Stimulated activated CD4-positive, alpha-beta T cell treated with anti-CD3 and anti-CD28 coated beads, Interleukin-15, amount 100 ng/mL, for 1 hour (primary cell): ENCODE results near the gene SEC22C.
A peak's percentile ranks its signal among the peaks of the same experiment; 100 is the strongest.

Experiments used
- DNase-seq, 2 donors: peaks; one replicate each; pipeline ENCODE4 v3.0.0-alpha.2; 2020; ENCODE audit warnings: low read depth in 1 of 2, low spot score in 1 of 2

The SEC22C gene

DNA sequence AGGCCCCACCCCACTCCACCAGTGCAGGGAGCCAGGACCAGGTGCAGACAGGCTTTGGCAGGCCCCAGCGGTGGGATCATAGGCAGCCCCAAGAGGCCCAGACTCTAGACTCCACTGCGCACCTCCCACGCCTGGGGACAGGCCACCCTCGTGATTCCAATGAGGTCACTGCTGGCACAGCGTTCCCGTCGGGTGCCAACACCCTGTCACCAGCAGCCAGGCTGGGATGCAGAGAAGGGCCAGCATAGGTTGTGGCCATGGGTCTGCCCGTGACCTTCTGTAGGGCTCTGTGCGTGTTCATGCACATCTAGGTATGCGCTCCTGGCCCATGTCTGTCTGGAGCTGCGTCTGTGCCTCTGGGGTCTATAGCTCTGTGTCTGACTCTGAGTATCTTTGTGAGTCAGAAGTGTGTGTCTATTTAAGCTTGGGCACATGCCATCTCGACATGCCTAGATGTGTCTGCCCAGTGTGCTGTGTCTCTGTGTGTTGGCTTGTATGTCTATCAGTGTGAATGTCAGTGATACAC lies 66.3 kb downstream of the SEC22C start:
- DNase-seq, result no peak

DNA sequence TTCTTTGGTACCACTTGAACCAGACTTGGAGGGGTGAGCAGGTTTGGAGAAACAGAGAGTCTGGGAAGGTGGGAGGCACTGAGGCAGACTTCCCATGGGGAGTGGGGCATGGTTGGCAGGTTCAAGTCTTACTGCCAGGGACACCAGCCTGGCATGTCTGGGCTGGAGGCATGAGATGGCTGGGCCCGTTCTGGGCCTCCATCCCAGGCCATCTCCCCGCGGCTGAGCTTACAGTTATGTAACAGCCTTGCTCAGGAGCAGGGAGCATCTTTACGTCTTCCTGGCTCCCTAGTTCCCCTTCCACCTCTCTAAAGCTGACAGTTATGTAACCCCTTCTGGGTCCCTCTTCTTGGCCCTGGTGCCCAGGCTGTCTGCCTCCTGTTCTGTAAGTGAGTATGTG lies 66.9 kb downstream of the SEC22C start:
- no peak for DNase-seq

DNA sequence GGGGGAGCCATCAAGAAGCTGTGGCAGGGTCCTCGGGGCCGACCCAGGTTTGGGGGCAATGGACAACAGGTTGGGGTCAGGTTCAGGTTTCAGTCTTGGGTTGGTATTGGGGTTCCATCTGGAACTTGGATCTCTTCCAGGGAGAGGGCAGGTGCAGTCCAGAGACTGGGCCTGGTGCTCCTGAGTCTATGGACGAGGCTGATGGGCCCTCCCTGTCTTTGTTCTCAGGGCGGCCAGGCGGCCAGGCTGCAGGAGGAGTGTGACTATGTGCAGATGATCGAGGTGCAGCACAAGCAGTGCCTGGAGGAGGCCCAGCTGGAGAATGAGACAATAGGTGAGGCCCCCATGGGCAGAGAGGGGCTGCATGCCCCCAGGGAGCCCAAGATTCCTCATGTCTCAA lies 68.2 kb downstream of the SEC22C start:
- no peak for DNase-seq

DNA sequence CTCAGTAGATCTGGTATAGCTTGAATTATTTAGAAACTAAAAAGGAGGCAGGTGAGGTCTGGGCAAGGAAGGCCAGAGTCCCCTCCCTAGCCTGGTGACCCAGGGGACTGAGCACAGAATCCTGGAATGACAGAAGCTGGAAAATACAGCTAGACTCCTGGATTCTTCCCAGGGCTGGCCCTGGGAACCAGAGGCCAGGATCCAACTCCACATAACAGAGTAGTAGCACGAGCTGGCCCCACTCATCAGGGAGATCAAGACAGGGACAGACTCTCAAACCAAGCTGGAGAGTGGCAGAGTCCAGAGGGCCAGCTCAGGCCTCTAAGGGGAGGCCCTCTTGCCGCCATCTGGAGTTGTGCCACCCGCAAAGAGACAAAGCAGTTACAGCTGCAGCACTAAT lies 68.6 kb downstream of the SEC22C start:
- DNase-seq, result no peak

DNA sequence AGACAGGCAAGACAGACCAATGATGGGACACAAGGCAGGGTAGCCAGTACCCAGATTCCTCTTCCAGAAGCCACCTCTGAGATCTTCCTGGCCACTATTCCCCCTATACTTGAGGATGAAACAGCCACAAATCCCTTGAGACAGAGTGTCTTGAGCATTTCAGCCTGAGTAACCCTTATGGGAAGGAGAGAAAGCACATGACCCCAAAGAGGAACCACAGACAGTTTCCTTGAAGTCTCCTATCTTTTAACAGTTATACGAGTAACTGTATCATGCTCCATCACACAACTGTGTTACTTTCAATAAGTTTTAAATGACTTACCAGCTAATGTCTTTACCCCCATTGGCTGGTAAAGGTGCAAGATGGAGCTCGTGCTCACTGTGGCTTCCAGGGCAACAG lies 70.0 kb downstream of the SEC22C start:
- no peak for DNase-seq

DNA sequence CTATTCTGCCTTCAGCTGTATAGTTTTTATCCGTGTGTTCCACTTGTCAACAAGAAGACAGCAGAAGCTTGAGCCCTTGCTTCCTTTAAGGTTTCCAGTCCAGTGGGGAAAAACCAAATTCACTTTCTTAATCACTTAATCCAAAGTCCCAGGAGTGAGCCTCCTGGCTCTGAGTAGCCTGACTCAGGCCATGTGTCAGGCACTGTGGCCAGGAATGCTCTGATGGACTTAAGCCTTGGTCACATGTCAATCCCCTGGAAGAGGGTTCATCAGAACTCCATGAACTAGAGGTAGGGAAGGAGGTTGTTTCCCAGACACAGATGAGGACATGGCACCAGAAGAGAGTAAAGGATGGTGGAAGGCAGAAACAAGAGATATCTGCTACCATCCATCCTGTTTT lies 70.6 kb downstream of the SEC22C start:
- no peak for DNase-seq

DNA sequence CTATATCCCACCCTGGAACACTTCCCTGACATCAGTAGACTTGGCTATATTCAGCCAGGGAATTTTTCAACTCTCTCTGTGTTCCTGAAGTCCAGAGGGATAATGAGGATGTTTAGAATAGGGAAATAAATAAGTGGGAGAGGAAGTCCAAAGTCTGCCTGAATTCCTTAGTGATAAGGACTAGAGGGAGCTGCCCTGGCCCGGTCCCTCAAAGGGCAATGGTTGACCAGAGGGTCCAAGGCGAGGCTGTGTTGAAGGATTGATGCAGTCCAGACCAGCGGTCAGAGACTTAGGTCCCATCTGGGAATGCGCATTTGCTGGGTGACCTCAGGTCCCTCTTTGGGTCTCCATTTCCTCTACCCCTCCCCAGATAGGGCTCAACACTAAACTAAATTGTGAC lies 71.4 kb downstream of the SEC22C start:
- DNase-seq, result no peak

DNA sequence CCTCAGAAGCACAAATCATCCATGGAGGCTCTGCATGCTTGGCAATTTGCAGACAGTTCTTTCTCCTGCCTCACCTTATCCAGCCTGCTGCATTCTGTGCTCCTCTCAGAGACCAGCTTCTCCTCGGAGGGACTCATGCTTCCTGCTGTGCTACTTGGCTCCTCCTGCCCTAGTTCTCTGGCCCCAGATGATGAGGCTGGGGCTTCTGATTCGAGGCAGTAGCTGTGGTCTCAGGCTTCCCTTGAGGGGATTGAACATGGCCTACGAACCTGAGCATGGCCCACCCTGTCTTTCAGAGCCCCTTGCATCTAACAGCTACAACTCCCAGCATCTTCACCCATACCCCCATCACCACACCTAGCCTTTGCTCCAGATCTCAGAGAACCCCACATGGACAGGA lies 72.7 kb downstream of the SEC22C start:
- no peak for DNase-seq

DNA sequence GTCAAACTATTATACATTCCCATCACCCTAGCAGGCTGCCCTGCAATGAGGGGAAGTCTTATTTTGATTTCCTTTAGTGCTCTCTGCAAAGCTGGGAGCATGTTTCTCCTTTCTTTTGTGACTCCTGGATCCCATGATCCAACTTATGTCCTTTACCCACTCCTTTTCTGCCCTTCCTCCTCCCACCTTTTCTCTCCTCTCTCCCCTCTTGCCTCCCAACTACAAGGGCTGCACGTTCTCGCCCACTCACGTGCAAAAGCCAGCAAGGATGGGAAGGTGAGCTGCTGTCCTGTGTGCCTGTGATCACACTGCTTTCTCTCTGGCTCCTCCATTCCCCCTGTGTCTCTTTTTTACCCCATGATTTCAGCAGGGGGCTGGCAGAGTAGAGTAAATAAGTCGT lies 73.2 kb downstream of the SEC22C start:
- no peak for DNase-seq

DNA sequence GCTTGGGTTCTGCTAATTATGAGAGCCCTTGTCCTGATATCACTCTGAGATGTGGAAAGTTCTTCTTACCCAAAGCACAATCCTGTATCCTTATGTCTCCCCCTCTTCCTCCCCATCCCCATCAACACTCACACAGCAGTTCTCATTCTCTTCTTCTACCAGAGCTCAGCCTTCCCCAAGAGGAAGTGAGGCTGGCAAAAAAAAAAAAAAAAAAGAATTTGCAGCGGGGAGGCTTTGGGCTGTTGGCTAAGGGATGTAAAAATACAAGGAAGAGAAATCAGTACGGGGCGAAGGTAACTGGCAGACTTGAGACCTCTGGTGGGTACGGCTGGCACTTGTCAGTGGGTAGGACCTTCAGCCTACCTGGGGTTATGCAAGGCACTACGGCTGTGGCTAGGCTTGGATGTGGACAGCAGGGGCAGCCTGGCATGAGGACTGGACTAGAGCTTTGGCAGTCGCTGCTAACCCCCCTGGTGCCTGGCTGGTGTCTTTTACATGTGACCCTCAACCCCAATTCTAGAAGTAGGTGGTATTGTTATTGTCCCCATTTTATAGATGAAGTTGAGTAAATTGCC lies 73.9 kb downstream of the SEC22C start:
- no peak for DNase-seq

DNA sequence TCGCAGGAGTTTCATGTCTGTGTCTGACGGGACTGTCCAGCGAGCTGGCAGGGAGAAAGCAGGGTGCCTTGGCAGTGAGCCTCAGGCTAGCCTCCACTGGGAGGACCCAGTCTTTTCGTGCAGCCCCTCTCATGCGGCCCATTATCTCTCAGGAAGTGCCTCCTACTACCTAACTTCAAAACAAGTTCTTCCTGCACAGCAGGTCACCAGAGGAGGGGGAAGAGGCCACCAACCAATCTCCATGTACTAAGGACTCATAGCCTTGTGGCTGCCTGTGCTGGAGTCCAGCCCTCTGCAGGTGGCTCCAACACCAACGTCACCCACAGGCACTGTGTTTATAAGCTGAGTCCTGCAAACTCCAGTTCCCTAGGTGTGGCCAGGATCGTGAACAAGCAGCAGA lies 74.5 kb downstream of the SEC22C start:
- DNase-seq, result no peak

DNA sequence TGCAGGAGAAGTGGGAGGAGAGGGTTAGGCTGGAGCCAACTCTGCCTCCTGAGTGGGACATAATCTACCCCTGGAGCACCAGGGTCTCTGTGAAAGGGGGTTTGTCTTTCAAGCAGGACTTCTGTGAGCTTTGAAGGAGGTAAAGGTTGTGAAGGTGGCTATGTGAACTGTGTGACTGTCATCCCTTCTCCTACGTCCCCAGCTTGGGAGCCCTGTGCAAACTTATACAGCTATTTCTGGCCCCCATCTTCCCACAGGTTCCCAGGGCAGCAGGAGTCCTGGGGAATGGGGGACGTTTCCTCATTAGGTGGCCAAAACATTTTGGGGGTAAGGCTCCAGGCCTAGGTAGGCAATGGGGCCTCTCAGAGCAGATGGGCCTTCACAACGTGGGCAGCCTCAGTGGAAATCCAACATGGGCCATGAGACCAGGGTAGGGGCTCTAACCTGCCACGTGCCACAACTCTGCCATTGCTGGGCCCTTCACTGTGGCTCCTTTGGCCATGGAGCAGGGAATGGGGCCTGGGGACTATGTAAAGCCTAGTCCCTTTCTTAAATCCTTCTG lies 75.8 kb downstream of the SEC22C start:
- DNase-seq, result no peak

DNA sequence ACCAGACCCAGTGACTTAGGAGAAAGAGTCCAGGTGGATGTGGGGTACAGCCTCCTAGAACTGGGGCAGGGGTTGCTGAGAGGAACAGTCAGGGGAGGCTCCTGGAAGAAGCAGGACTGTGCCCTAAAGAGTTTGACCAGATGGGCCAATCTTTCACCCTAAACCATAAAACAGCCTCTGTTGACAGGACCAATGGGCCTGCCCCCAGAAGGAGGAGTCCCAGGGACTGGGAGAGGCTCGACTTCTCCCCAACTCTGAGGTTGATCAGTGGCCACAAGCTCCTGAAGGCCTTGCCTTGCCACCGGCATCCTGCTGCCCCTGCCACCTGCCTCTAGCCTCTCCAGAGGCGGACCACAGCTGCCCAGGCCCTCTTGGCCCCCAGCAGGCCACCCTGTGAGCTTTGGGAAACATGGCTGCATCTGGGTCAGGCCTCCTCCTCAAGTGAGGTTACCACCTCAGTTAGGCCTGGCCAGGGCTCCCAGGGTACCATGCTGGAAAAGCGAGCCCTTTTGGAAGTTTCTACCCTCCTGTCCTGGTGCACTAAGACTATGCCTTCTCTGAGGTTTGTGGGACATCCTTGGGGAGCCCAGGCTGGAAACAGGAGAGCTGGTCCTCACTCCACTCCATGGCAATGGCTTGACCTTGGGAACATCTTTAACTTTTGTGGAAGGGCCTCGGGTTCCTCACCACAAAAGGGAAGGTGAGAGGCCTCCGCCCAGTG lies 76.5 kb downstream of the SEC22C start:
- no peak for DNase-seq

DNA sequence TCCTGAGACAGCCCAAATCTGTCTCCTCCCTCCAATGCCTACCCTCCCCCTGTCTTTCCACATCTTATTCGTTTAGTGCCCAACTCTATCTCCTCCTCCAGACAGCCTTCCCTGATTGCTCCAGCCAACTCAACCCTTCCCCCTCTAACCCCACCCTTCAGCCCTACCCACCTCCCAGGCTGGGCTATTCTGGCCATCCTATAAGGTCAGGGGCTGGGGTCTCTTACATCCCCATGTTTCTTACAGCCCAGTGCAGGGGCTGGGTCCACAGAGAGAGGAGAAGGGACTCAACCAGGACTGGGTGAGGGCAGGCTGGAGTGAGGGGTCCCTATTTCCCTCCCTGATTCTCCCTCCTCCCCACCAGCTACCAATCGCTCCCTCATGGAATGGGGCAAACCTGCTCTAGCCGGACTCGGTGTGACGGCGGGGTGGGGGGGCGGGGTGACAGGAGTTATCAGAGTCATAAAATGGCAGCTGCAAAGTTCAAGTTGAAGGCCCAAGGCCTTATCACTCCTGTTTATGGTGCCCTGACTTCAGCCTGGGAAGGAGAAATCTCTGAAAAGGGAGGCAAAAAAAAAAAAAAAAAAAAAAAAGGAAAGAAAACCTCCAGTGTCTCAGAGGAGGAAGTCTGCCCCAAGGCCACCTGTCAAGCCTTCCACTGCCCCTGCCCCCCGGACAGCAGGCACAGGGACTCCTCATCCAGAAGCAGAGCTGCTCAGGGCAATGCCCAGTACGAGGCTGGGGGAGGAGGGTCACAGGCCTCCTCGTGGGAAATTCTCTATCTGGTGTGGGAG lies 77.2 kb downstream of the SEC22C start:
- no peak for DNase-seq

DNA sequence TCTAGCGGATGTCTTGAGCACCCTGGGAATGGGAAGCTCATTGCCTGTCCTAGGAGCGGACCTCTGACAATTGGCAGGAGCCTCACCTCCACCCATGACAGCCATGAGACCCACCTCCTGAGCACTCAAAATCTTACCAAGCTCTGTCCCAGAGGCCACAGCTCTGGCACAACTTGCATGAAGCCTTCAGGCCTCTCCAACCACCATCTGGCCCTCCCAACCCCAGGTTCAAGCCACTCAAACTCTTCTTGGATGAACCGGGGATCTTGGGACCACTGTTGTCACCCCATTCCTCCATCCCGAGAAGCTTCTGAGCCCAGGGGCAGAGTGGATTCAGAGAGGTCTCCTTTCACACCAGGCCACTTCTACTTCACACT lies 77.8 kb downstream of the SEC22C start:
- DNase-seq, result no peak

DNA sequence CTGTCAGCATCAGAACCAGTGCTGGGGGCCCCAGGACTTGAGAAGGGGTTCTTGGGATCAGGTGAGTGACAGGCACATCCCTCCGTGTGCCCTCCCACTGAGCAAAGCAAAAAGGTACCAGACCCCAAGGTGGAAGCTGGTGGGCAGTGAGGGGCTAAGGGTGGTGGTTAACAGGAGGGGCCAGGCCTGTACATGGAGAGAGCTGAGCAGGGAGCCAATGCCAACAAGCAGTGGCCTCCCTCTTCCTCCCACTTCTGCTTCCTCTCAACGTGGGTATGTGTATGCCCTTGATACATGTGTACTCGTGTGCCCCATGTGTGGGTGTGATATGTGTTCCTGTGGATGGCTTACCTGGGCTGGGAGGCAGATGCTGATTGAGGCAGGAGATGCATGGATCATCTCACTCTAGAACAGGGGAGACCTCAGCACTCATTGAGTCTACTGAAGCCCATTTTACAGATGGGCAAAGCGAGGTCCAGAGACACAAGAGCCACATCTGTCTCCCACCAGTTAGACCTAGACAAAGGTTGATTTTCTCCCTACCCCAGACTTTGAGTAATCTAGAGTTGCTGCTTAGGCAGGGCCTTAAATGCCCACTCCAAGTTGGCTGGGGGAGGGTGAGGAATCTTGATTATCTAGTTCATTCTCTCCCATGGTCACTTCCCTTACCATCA lies 78.4 kb downstream of the SEC22C start:
- no peak for DNase-seq

DNA sequence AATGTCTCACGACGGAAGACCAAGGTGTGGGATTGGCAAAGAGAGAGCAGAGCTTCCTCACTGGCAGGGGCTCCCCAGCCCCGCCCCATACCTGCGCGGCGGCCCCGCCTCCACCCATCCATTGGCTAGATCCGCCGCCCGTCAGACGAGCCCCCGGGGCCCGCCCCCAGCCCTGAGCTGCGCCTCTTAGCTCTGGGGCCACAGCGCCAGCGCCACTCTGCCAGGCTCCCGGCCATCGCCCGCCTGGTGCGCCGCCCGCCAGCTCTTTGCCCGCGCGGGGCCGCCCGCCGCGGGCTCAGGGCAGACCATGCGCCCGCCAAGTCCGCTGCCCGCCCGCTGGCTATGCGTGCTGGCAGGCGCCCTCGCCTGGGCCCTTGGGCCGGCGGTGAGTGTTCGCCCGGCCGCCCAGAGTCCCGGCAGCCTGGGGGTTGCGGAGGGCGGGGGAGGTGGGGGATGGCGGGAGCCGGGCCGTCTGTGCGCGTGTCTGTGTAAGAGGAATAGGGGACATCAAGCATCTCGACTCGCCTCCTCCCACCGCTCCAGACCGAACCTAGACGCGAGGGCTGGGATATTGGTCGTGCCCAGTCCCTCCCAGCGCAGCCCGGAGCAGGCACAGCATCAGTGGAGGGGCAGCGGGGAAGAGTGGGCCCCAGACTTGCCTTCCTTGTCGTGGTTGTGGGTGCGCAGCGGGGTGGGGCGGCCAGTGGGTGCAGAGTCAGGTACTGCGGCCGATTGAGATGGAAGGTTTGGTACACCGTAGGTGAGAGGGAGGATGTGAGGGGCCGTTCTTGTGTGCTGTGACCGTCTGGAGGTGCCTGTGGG lies 79.1 kb downstream of the SEC22C start, which contains the start of gene VIPR1:
Gene VIPR1, plus strand, starts transcription at position 215 of the 822 bp plus-strand sequence. Its CDS starts 93 bp downstream, at position 308.
- peak; percentile 91 to 93 for DNase-seq

DNA sequence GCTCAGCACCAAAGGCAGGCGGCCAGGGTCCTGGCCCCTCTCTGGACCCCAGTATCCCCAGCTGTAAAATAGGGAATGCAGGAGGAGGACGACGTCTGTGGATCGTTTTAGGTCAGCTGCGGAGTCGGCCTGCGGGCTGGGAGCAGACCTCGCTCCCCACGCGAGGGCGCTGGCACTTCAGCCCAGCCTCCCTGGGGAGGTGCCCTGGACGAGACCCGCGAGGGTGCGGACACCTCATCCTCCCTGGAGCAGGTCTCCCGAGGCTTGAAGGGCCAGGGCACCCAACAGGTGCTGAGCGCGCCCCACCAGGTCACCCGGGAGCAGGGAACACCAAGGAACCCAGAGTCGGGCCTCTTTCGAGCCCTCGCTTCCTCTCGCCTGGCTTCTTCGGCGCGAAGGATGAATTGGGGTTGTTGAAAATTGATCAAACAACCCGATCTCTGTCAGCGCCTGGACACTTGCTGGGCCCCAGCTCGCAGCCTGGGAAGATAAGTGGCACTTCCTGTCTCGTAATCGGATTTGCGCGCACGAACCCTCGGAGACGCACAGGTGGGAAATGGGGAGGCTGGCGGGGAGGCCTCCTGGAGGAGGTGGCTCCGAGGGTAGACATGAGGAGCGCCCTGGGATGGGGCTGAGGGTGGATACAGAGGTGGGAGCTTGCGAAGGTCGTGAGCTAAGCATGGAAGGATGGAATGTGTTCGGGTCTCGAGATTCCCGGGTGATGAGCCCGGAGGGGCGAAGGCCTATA lies 79.9 kb downstream of the SEC22C start:
- peak; percentile 38 to 47 for DNase-seq

DNA sequence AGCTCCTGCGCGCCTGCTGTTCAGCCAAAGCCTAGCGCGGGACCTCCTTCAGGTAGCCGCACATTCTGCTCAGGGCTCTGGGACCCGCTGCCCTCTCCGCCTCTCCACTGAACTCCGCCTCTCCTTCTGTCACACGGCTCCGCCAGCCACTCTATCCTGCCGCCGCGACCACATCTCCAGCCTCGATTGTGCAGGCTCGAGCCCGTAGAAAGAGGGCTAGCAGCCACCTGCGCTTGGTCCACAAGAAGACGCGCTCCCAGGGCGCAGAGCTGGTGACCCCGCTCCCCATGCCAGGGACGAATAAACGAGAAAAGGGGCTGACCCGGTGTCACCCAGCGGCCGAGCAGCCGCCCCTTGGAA lies 80.5 kb downstream of the SEC22C start:
- no peak for DNase-seq

DNA sequence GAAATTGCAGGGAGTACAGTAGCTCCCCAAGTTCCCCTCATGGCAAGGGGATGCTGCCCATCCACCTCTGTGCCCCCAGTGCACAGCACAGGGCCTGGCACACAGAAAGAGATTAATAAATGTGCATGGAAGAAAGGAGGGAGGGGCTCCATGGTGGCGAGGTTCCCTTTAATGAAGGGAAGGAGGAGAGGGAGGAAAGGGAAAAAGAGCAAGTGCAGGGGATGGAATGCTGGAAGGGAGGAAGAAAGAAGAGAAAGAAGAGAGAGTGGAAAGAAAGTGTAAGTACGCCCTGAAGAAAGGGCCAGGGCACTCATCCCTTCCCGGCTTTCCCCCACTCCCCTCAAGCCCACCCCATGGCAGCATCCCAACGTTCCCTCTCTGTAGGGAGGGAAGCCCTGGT lies 80.9 kb downstream of the SEC22C start:
- DNase-seq, result no peak
